NB4 (cell line): Measurements from ENCODE around the gene DPP7.

Experiments
- DNase-seq: peaks from one replicate; pipeline ENCODE4 v3.0.0; 2010; ENCODE audit warnings: low read depth
- H3K4me3 ChIP-seq: one replicate; pipeline ENCODE4 v1.5.1; 2011; ENCODE audit warnings: mild to moderate bottlenecking, low read depth, low read length, moderate library complexity
- MYC ChIP-seq: IDR thresholded peaks from 2 replicates; pipeline ENCODE4 v1.6.1; 2011; ENCODE audit warnings: low read depth, low read length
- POLR2A ChIP-seq: IDR thresholded peaks from 2 replicates; pipeline ENCODE4 v1.6.1; 2011; ENCODE audit warnings: mild to moderate bottlenecking; ENCODE audit not compliant: insufficient read length; ENCODE audit errors: extremely low read depth
- TF ChIP-seq, protein P1 (sequence below): IDR thresholded peaks from one replicate; pipeline ENCODE4 v1.5.1; 2012; ENCODE audit warnings: low read depth, low read length
- TF ChIP-seq, protein P2 (sequence below): IDR thresholded peaks from 2 replicates; pipeline ENCODE4 v1.6.1; 2011; ENCODE audit warnings: low read depth, low read length

The DPP7 gene

DNA sequence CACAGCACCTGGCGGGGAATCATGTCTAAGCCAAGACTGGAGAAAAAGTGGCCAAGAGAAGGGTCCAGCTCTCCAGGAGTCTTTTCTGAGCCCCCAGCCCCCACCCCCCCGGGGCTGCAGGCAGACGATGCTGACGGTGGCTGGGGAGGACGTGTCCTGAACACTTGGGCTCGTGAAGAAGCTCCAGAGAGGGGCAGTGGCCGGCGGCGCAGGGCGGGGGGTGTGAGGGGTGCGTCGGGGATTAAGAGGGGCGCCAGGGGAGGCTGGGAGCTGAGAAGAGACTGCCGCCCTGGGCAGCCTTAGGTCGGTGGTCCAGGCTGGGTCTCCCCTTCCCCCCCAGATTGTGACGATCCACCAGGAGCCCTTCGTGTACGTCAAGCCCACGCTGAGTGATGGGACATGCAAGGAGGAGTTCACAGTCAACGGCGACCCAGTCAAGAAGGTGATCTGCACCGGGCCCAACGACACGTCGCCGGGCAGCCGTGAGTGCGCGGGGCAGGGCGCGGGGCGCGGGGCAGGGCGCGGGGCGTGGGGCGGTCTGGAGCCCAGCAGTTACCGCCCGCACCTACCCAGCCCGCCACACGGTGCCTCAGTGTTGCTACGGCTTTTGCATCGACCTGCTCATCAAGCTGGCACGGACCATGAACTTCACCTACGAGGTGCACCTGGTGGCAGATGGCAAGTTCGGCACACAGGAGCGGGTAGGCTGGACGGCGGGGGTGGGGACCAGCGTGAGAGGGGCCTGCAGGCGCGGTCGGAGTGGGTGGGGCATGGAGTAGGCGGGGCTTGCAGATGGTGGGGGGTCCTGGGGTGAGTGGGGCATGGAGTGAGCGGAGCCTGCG, 46.4 kb upstream of the DPP7 start:
- H3K4me3 ChIP-seq = no peak overlapping the region
- TF ChIP-seq MYC = no peak
- TF ChIP-seq, protein P1, sequence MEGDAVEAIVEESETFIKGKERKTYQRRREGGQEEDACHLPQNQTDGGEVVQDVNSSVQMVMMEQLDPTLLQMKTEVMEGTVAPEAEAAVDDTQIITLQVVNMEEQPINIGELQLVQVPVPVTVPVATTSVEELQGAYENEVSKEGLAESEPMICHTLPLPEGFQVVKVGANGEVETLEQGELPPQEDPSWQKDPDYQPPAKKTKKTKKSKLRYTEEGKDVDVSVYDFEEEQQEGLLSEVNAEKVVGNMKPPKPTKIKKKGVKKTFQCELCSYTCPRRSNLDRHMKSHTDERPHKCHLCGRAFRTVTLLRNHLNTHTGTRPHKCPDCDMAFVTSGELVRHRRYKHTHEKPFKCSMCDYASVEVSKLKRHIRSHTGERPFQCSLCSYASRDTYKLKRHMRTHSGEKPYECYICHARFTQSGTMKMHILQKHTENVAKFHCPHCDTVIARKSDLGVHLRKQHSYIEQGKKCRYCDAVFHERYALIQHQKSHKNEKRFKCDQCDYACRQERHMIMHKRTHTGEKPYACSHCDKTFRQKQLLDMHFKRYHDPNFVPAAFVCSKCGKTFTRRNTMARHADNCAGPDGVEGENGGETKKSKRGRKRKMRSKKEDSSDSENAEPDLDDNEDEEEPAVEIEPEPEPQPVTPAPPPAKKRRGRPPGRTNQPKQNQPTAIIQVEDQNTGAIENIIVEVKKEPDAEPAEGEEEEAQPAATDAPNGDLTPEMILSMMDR = no peak
- TF ChIP-seq, protein P2, sequence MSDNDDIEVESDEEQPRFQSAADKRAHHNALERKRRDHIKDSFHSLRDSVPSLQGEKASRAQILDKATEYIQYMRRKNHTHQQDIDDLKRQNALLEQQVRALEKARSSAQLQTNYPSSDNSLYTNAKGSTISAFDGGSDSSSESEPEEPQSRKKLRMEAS = no peak
- TF ChIP-seq POLR2A = no peak
- DNase-seq = no peak

DNA sequence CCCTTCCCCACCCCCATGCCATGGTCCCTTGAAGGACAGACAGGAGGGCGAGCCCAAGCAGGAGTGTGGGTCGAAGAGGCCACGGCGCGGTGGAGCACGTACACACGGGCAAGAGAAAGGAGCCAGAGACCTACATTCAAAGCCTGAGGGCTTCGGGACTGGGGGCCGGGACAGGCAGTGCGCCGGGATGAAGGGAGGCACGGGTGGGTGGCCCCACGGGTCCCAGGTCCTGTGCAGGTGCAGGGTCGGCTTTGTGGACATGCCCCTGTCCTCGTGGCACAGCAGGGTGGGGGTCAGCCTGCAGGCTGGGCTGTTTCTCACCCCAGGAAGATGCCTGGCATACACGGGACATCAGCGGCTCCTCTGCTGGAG, 45.5 kb upstream of the DPP7 start:
- DNase-seq = no peak
- H3K4me3 ChIP-seq = no peak overlapping the region
- no peak for TF ChIP-seq POLR2A
- TF ChIP-seq, protein P2 = no peak
- TF ChIP-seq, protein P1 = no peak
- no peak for TF ChIP-seq MYC

DNA sequence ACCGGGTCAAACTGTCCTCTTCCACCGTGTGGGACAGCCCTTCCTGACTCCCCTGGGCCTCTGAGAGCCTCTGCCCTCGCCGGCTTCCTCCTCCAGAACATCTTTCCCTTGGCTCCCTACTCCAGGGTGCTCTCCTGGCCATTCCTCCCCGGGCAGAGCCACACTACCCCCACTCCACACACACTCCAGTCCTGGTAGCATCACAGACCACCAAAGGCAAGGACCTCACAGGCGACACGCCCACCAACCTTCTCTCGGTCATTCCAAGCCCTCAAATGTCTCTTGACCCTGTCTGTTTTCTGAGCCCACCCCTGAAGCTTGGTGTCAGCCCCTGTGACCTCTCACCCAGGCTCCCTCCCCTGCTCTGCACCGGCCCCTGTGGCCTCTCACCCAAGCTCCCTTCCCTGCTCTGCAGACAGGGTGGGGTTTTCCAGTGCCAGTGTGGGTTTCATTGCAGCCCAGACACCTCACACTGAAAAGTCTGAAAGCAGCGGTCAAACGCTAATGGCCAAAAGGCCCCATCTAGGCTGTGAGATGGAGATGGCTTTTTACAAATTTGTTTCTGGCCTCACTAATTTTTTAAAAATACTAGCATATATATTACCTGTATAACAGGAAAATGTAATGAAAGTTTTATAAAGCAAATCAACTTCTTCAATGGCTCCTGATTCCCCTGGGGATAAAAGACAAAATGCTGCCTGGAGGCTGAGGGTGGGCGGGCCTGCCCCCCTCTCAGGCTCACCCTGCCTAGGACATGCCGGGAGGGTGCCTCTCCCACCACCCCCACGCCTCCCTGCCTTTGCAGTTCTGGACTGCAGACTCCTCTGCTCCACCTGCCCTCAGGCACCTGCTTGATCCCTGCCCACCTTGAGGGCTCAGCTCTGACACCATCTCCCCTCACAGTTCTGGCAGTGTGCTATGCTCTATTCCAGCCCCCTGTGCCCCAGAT, 44.8 kb upstream of the DPP7 start:
- H3K4me3 ChIP-seq = no peak overlapping the region
- TF ChIP-seq POLR2A (no peak), MYC (no peak)
- TF ChIP-seq, protein P2 = no peak
- TF ChIP-seq, protein P1 = no peak
- no peak for DNase-seq

DNA sequence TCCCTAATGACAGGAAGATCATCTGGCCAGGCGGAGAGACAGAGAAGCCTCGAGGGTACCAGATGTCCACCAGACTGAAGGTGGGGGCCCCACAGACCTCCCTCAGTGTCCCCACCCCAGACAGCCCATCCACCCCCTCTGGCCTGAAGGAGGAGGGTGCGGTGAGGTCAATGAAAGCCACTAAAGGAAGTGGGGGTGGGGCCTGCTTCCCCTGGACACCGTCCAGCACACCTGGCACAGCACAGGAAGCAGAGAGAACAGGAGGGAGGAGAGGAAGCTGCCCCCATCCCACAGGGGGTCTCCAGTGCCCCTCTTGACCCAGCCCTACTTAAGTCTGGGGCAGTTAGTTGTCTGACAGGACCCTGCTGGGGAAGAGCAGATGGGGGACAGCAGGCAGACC, 44.1 kb upstream of the DPP7 start:
- DNase-seq = no peak
- TF ChIP-seq, protein P1 = no peak
- TF ChIP-seq MYC = no peak
- TF ChIP-seq, protein P2 = no peak
- no peak for TF ChIP-seq POLR2A
- no peak overlapping the region for H3K4me3 ChIP-seq

DNA sequence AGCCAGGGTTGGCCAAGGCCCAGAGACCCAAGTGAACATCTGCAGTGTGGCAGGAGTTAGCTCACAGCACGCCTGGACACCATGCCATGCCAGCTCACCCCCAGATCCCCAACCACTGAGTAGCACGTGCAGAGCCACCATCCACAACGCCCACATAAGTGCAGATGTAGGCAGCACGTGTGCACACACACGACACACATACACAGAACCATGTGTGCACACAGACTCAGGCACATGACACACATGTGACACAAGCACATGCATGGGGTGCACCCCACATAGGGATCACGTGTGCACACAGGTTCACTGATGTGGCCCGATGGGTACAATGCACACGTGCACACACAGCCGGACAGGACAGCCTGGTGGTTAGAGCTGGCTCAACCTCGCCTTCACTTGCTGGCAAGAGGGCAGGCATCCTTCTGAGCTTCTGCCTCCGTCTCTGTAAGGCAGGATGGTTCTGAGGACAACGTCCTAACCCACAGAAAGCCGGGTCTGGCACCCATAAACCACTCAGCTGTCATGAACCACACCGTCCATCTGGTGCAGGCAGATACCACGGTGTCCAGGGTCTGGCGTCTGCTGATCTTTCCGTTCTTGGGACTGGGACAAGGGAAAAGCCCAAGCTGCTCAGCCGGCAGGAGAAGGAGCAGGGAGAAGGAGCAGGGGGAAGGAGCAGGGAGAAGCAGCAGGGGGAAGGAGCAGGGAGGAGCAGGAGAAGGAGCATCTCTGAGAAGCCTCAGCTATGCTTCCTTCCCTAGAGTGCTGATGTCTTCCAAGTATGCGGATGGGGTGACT, 43.3 kb upstream of the DPP7 start:
- no peak overlapping the region for H3K4me3 ChIP-seq
- no peak for DNase-seq
- no peak for TF ChIP-seq POLR2A
- TF ChIP-seq, protein P1 = no peak
- no peak for TF ChIP-seq MYC
- TF ChIP-seq, protein P2 = no peak
